H1 (cell line): ENCODE measurements around the gene CLEC2A. TPM values are rescaled to one million over a fixed set of nuclear protein-coding genes. Genes with fewer than 3 reads are reported as not detected.

ENCODE experiments used
- polyA plus RNA-seq, 7 experiments: library from polyadenylated mRNA; depleted of rRNA in 3 of 7; stranded (reverse) in 5 of 7; unstranded in 2 of 7; fragments of >200 nt in 5 of 7; fragments of 200-250 nt in 2 of 7; gene quantifications; 1 replicate in 5 of 7; 2 replicates in 1 of 7; 4 replicates in 1 of 7; pipeline versions ENCODE4 v1.2.1 to v1.2.3, GENCODE V29; 2011 to 2013; ENCODE audit warnings: missing spikeins in 2 of 7, mixed read lengths in 2 of 7
- total RNA-seq: library from RNA; stranded (reverse); fragmentation: NEBNext Ultra II Directional; extraction: Animal tissue kit (Norgen Biotek cat#: 25700); gene quantifications from 2 replicates; pipeline ENCODE4 v1.2.1, GENCODE V29; 2021
- TF ChIP-seq, protein P1 (sequence below): fragments of 300-600 bp; sonication (generic); IDR thresholded peaks from 2 replicates; pipeline ENCODE4 v1.7.1; 2012; ENCODE audit warnings: low read length, moderate library complexity, mild to moderate bottlenecking, inconsistent platforms; ENCODE audit not compliant: insufficient replicate concordance

CLEC2A gene
- total and polyA plus RNA-seq, 2 of the 8 experiments (the other 6 are each of a cell fraction or from before 2014, with no cell fraction given), result 0.63 to 3.7 TPM

DNA sequence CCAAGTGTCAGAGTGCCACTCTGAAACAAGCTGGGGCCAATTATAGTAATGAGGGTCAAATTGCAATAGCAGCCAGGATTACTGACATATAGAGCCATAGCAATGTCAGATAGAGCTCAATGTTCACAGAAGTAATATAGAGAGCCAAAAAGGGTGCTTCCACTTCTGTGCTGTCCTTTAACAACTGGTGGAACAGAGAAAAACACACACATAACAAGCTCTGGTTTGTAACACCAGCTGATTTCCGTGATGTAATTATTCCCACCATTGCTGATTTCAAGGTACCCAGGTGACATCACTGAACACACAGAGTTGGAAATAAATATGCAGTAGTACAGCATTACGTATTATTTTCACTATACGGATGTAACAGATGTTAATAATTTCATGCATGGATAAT is 60.0 kb downstream of the CLEC2A start (continued):
- TF ChIP-seq, protein P1, sequence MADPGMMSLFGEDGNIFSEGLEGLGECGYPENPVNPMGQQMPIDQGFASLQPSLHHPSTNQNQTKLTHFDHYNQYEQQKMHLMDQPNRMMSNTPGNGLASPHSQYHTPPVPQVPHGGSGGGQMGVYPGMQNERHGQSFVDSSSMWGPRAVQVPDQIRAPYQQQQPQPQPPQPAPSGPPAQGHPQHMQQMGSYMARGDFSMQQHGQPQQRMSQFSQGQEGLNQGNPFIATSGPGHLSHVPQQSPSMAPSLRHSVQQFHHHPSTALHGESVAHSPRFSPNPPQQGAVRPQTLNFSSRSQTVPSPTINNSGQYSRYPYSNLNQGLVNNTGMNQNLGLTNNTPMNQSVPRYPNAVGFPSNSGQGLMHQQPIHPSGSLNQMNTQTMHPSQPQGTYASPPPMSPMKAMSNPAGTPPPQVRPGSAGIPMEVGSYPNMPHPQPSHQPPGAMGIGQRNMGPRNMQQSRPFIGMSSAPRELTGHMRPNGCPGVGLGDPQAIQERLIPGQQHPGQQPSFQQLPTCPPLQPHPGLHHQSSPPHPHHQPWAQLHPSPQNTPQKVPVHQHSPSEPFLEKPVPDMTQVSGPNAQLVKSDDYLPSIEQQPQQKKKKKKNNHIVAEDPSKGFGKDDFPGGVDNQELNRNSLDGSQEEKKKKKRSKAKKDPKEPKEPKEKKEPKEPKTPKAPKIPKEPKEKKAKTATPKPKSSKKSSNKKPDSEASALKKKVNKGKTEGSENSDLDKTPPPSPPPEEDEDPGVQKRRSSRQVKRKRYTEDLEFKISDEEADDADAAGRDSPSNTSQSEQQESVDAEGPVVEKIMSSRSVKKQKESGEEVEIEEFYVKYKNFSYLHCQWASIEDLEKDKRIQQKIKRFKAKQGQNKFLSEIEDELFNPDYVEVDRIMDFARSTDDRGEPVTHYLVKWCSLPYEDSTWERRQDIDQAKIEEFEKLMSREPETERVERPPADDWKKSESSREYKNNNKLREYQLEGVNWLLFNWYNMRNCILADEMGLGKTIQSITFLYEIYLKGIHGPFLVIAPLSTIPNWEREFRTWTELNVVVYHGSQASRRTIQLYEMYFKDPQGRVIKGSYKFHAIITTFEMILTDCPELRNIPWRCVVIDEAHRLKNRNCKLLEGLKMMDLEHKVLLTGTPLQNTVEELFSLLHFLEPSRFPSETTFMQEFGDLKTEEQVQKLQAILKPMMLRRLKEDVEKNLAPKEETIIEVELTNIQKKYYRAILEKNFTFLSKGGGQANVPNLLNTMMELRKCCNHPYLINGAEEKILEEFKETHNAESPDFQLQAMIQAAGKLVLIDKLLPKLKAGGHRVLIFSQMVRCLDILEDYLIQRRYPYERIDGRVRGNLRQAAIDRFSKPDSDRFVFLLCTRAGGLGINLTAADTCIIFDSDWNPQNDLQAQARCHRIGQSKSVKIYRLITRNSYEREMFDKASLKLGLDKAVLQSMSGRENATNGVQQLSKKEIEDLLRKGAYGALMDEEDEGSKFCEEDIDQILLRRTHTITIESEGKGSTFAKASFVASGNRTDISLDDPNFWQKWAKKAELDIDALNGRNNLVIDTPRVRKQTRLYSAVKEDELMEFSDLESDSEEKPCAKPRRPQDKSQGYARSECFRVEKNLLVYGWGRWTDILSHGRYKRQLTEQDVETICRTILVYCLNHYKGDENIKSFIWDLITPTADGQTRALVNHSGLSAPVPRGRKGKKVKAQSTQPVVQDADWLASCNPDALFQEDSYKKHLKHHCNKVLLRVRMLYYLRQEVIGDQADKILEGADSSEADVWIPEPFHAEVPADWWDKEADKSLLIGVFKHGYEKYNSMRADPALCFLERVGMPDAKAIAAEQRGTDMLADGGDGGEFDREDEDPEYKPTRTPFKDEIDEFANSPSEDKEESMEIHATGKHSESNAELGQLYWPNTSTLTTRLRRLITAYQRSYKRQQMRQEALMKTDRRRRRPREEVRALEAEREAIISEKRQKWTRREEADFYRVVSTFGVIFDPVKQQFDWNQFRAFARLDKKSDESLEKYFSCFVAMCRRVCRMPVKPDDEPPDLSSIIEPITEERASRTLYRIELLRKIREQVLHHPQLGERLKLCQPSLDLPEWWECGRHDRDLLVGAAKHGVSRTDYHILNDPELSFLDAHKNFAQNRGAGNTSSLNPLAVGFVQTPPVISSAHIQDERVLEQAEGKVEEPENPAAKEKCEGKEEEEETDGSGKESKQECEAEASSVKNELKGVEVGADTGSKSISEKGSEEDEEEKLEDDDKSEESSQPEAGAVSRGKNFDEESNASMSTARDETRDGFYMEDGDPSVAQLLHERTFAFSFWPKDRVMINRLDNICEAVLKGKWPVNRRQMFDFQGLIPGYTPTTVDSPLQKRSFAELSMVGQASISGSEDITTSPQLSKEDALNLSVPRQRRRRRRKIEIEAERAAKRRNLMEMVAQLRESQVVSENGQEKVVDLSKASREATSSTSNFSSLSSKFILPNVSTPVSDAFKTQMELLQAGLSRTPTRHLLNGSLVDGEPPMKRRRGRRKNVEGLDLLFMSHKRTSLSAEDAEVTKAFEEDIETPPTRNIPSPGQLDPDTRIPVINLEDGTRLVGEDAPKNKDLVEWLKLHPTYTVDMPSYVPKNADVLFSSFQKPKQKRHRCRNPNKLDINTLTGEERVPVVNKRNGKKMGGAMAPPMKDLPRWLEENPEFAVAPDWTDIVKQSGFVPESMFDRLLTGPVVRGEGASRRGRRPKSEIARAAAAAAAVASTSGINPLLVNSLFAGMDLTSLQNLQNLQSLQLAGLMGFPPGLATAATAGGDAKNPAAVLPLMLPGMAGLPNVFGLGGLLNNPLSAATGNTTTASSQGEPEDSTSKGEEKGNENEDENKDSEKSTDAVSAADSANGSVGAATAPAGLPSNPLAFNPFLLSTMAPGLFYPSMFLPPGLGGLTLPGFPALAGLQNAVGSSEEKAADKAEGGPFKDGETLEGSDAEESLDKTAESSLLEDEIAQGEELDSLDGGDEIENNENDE, result no peak
